HG03521 (cell line): Measurements from ENCODE around the gene GTF2I.
"Not testable (repeated sequence)": the region's sequence is repeated elsewhere in the genome, so short reads cannot be mapped to it uniquely, and the experiment has no call there.

Source experiments
- ATAC-seq: cut with Tn5 transposase; IDR thresholded peaks from one replicate; pipeline ENCODE4 v1.9.1; 2021; ENCODE audit warnings: mild to moderate bottlenecking, moderate library complexity; ENCODE audit not compliant: unreplicated experiment

GTF2I gene

DNA sequence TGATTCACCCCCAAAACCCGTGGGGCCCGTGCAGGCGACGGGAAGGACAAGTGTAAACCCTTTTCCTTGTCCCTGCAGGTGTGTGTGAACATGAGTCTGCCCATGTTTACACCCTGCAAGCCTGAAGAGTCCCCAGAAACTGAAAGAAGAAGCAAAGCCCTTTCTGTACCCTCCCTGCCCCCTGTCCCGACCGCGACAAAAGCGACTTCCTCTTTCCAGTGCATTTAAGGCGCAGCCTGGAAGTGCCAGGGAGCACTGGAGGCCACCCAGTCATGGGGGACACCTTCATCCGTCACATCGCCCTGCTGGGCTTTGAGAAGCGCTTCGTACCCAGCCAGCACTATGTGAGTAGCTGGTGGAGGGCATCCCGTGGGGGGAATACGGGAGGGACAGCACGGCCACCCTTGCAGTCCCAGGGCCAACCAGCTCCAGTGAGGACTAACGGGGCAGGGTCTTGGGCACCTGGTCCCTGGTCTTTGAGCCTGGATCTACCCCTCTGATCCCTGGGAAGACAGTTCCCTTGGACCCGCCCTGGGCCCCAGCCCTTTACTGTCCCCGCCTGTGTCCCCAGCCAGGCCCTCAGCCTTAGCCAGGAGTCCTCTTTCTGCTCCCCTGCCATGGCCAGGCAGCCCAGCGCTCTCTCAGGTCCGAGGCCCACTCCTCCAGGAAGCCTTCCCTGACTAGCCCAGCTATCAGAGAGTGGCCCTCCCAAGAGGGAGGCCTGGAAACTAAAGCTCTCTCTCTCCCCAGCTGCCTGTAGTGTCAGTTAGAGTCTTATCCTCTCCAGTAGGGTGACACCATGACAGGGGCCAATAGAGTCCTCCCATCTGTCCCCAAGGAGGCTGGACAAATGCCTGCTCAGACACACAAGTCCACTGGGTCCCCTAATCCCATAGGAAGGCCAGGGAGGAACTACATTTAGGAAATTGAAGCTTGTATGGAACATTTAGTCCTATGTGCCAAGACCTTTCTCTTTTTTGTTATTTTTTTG lies 116.5 kb downstream of the GTF2I start, which contains the start of gene NCF1:
NCF1 (plus strand) TSS at position 252 of the 991 bp plus-strand sequence; CDS start at position 273, 21 bp downstream.
- peak; percentile 77 for ATAC-seq

DNA sequence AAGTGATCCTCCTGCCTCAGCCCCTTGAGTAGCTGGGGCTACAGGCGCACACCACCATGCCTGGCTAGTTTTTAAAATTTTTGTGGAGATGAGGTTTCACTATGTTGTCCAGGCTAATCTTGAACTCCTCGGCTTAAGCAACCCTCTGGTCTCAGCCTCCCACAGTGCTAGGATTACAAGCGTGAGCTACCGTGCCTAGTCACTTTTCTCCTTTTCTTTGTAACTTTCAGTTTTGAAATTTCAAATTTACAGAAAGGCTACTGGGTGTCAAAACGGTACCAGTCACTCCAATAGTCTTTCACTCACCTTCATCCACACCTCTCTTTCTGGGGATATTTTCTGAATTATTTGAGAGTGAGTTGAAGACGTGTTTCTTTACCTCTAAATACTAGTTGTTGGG lies 117.6 kb downstream of the GTF2I start:
- not testable (repeated sequence) for ATAC-seq

DNA sequence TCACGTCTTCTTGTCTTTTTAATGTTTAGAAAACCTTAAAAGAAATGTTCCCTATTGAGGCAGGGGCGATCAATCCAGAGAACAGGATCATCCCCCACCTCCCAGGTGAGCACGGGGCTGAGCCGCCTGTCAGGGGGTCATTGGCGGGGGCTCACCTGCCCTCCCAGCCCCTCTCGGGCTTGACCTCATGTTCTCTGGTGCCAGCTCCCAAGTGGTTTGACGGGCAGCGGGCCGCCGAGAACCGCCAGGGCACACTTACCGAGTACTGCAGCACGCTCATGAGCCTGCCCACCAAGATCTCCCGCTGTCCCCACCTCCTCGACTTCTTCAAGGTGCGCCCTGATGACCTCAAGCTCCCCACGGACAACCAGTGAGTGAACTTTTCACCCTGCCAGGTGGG lies 121.5 kb downstream of the GTF2I start:
- not testable (repeated sequence) for ATAC-seq

DNA sequence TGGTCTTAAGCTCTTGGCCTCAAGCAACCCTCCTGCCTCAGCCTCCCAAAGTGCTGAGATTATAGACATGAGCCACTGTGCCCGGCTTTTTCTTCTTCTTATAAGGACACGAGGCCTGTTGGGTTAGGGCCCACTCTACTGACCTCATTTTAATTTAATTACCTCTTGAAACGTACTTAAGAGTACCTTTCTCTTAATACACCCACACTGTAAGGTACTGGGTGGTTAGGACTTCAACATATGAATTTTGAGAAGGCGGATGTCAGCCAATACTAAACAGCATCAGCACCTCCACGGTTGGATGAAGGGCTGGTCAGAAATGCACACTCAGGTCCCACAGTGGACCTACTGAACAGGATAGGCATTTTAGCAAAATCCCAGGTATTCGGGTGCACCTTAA lies 124.2 kb downstream of the GTF2I start:
- not testable (repeated sequence) for ATAC-seq

DNA sequence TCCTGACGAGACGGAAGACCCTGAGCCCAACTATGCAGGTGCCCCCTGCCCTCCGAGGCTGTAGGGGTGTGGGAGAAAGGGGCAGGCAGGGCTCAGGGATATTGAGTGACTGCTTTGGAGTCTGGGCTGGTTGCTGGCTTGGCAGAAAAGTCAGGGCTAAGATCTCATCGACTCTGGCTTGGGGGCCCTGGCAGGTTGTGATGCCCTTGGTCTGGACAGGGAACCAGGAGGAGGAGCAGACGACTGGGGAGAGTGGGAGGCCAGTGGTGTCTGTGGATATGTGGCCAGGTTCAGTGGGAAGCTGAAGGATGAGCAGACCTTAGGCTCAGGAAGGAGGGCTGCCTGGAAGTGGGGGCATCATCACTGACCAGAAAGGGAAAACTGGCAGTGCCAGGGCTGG lies 126.1 kb downstream of the GTF2I start:
- ATAC-seq = not testable (repeated sequence)

DNA sequence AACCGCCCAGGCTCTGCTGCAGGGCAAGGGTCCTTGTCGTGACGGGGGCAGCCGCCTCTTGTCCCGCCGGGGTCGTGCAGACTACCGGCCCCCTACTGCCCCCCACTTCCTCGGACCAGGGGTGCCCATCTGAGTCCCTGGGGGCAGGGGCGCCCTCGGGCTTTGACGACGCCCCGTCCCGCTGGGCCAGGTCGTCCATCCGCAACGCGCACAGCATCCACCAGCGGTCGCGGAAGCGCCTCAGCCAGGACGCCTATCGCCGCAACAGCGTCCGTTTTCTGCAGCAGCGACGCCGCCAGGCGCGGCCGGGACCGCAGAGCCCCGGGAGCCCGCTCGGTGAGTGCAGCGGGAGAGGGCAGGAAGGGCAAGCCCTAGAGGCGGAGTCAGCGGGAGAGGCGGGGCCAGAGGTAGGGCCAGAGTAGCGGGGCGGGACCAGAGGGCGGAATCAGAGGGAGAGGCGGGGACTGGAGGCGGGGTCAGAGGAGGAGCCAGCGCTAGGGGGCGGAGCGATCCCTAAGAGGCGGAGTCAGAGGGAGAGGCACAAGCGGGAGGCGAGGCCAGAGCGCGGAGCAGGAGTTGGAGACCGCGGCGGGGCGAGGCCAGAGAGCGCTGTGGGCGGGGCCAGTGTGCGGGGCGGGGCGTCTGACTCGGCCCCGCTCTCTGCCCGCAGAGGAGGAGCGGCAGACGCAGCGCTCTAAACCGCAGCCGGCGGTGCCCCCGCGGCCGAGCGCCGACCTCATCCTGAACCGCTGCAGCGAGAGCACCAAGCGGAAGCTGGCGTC lies 131.0 kb downstream of the GTF2I start:
- peak; percentile 85 for ATAC-seq

DNA sequence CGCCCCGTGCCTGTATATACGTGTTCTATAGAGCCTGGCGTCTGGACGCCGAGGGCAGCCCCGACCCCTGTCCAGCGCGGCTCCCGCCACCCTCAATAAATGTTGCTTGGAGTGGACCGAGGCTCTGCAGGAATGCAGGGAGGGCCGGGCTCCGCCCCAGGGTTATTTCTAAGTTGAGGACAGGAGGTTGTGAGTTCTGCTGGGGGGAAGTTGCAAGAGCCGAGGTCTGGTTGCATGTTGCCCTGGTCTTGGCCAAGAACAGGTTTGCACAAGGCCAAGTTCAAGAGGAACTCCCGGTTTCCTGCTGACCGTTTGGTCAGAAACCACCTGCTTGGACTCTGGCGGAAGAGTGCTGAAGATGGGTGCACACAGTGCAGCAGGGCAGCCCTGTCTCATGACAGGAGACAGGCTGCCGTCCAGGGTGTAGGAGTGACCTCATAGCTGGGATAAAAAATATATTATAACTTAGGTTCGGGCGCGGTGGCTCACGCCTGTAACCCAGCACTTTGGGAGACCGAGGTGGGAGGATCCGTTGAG lies 131.8 kb downstream of the GTF2I start:
- ATAC-seq = not testable (repeated sequence)

DNA sequence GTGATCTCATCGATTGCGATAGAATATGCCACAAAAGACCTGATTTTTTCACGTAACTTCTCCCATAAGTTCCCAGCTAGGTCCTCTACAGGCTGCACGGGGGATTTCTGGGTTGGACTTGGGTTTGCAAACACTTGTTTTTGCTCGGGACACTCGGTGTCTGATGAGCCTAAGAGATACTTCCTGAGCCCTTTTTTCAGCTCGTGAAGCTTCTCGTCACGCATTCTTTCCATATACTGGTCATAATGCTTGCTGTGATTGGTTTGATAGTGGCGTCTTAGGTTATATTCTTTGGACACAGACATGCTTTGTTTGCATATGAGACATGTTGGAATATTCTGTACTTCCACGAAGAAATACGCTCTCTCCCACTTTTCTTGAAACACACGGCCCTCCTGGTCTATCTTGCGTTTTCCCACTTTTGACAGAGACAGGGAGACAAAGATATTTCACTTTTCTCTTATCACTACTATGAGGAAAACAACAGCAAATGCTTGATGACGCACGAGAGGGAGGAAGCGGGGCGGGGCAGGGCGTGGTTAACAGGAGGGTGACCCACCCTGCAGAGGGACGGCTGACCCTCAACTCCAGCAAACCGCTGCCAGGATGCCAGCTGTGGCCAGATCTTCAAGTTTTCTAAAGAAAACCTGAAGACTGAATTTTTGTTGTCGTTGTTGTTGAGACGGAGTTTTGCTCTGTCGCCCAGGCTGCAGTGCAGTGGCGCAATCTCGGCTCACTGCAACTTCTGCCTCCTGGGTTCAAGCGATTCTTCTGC lies 140.5 kb downstream of the GTF2I start:
- ATAC-seq = not testable (repeated sequence)

DNA sequence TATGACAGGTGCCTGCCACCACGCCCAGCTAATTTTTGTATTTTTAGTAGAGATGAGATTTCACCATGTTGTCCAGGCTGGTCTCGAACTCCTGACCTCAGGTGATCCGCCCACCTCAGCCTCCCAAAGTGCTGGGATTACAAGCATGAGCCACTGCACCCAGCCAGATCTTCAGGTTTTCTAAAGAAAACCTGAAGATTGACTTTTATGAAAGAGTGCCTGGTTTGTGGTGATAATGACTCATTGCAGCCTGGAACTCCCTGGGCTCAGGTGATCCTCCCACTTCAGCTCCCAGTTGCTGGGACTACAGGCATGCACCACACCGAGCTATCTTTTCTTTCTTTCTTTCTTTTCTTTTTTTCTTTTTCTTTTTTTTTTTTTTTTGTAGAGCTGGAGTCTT lies 141.1 kb downstream of the GTF2I start:
- ATAC-seq = not testable (repeated sequence)
